Activated T-helper 1 cell treated with anti-CD3 and anti-CD28 coated beads, Interleukin-2, amount 50 U/mL, for 16 hours (primary cell): ENCODE data around the gene PRTN3.

ENCODE experiments used
- DNase-seq, 2 donors: peaks; one replicate each; pipeline ENCODE4 v3.0.0-alpha.2; 2020; ENCODE audit warnings: low read depth in 1 of 2, low spot score in 1 of 2

The PRTN3 gene

GRCh38 chr19:896999-897398, 56.2 kb downstream of the PRTN3 start:
- no peak for DNase-seq

- no peak for DNase-seq
Observed at GRCh38 chr19:897442-898039, 56.7 kb downstream of the PRTN3 start.
